ENCODE results near the gene DSP.

The DSP gene

DNA sequence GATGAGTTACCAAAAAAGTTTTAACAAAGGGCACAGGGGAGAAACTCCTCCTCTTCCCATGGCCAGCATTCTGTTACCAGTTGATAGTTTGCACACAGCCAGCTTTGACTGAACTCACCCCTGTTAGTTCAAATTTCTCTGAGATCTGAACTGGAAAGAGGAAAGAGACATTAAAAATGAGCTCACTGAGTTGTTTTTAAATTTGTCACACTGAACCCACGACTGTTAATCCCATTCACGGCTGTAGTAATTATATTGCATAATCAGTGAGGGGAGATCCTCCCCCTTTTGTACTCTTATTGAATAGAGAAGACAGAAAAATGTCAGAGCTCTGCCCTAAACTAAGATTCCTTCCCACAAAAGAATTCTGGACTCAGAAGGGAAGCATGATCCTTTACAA is 17.5 kb upstream of the DSP start:
- H3K27ac ChIP-seq (replicated peaks): no peak overlapping the region
- TF ChIP-seq SPI1 (IDR thresholded peaks at IDR 0.05; ENCODE audit: borderline replicate concordance, low read depth) (no peak), GABPA (IDR thresholded peaks at IDR 0.05; ENCODE audit: low read depth) (no peak), POLR2AphosphoS5 (IDR thresholded peaks at IDR 0.05; ENCODE audit: low read depth) (no peak)
- TF ChIP-seq, protein P1, sequence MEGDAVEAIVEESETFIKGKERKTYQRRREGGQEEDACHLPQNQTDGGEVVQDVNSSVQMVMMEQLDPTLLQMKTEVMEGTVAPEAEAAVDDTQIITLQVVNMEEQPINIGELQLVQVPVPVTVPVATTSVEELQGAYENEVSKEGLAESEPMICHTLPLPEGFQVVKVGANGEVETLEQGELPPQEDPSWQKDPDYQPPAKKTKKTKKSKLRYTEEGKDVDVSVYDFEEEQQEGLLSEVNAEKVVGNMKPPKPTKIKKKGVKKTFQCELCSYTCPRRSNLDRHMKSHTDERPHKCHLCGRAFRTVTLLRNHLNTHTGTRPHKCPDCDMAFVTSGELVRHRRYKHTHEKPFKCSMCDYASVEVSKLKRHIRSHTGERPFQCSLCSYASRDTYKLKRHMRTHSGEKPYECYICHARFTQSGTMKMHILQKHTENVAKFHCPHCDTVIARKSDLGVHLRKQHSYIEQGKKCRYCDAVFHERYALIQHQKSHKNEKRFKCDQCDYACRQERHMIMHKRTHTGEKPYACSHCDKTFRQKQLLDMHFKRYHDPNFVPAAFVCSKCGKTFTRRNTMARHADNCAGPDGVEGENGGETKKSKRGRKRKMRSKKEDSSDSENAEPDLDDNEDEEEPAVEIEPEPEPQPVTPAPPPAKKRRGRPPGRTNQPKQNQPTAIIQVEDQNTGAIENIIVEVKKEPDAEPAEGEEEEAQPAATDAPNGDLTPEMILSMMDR (IDR thresholded peaks at IDR 0.05; ENCODE audit: insufficient read depth, low read length): no peak
- TF ChIP-seq, protein P2, sequence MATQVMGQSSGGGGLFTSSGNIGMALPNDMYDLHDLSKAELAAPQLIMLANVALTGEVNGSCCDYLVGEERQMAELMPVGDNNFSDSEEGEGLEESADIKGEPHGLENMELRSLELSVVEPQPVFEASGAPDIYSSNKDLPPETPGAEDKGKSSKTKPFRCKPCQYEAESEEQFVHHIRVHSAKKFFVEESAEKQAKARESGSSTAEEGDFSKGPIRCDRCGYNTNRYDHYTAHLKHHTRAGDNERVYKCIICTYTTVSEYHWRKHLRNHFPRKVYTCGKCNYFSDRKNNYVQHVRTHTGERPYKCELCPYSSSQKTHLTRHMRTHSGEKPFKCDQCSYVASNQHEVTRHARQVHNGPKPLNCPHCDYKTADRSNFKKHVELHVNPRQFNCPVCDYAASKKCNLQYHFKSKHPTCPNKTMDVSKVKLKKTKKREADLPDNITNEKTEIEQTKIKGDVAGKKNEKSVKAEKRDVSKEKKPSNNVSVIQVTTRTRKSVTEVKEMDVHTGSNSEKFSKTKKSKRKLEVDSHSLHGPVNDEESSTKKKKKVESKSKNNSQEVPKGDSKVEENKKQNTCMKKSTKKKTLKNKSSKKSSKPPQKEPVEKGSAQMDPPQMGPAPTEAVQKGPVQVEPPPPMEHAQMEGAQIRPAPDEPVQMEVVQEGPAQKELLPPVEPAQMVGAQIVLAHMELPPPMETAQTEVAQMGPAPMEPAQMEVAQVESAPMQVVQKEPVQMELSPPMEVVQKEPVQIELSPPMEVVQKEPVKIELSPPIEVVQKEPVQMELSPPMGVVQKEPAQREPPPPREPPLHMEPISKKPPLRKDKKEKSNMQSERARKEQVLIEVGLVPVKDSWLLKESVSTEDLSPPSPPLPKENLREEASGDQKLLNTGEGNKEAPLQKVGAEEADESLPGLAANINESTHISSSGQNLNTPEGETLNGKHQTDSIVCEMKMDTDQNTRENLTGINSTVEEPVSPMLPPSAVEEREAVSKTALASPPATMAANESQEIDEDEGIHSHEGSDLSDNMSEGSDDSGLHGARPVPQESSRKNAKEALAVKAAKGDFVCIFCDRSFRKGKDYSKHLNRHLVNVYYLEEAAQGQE (IDR thresholded peaks at IDR 0.05; ENCODE audit: insufficient replicate concordance, low read depth): no peak
- H3K27me3 ChIP-seq (ENCODE audit: insufficient read depth, poor library complexity, severe bottlenecking): peaks cover 2% of the 10 kb centered on the region
- no peak for DNase-seq (ENCODE audit: low read depth in 1 of 2, low spot score in 1 of 2)
- H3K4me3 ChIP-seq (replicated peaks; ENCODE audit: insufficient read depth, low read length): no peak overlapping the region

DNA sequence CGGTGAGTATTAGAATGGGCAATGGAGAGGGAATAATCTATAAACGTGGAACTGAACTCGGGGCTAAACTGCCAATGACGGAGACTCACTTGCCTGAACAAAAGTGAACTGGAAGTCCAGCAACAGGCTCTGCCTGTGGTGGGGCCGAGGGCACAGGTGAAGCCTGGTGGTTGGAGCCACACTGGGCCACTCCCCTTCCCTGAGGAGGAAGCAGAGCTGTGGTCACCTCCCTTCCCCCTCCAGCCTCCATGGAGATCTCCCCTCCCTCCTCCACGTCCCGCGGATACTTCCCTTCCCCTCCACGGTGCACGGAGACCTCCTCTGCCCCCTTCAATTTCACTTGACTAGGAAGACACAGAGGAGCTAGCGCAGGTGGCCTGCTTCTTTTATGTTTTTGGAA is 14.7 kb upstream of the DSP start:
- Histone ChIP-seq H3K27me3 (ENCODE audit: insufficient read depth, poor library complexity, severe bottlenecking) (peaks cover 2% of the 10 kb centered on the region), H3K27ac (replicated peaks) (no peak overlapping the region), H3K4me3 (replicated peaks; ENCODE audit: insufficient read depth, low read length) (no peak overlapping the region)
- peak; percentile 28 to 57 for DNase-seq (ENCODE audit: low read depth in 1 of 2, low spot score in 1 of 2)
- TF ChIP-seq SPI1 (IDR thresholded peaks at IDR 0.05; ENCODE audit: borderline replicate concordance, low read depth) (no peak), POLR2AphosphoS5 (IDR thresholded peaks at IDR 0.05; ENCODE audit: low read depth) (no peak), GABPA (IDR thresholded peaks at IDR 0.05; ENCODE audit: low read depth) (no peak)
- TF ChIP-seq, protein P2 (IDR thresholded peaks at IDR 0.05; ENCODE audit: insufficient replicate concordance, low read depth): no peak
- TF ChIP-seq, protein P1 (IDR thresholded peaks at IDR 0.05; ENCODE audit: insufficient read depth, low read length): no peak

DNA sequence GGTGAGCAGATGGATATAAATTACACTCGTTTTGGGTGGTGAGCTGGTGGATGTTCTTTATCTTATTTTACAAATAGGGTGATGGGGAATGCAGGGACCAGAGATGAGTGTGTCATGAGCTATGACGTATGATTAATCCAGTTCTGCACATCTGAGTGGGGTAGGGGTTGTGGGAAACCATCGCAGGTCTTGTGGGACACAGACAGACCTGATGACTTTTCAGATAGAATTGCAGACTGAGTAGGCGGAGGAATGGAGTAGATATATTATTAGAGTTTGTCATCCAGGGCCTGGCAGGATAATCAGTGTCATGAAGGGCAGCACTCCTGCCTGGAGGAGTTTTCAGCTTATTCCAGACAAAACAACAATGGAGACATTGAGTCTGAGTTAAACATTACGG is 12.9 kb upstream of the DSP start:
- Histone ChIP-seq H3K4me3 (replicated peaks; ENCODE audit: insufficient read depth, low read length) (no peak overlapping the region), H3K27ac (replicated peaks) (no peak overlapping the region), H3K27me3 (ENCODE audit: insufficient read depth, poor library complexity, severe bottlenecking) (peaks cover 2% of the 10 kb centered on the region)
- DNase-seq (ENCODE audit: low read depth in 1 of 2, low spot score in 1 of 2): no peak
- TF ChIP-seq SPI1 (IDR thresholded peaks at IDR 0.05; ENCODE audit: borderline replicate concordance, low read depth) (no peak), GABPA (IDR thresholded peaks at IDR 0.05; ENCODE audit: low read depth) (no peak), POLR2AphosphoS5 (IDR thresholded peaks at IDR 0.05; ENCODE audit: low read depth) (no peak)
- TF ChIP-seq, protein P1 (IDR thresholded peaks at IDR 0.05; ENCODE audit: insufficient read depth, low read length): no peak
- TF ChIP-seq, protein P2 (IDR thresholded peaks at IDR 0.05; ENCODE audit: insufficient replicate concordance, low read depth): no peak
